H9 (cell line): ENCODE data around the gene SOS1. TPM values are rescaled to one million over a fixed set of nuclear protein-coding genes. Genes with fewer than 3 reads are reported as not detected.

Source experiments
- DNase-seq: peaks from one replicate; pipeline ENCODE4 v3.0.0-alpha.2; 2017
- H2AFZ ChIP-seq: one replicate; pipeline ENCODE4 v1.6.1; 2013; ENCODE audit warnings: mild to moderate bottlenecking, low read length, control low read depth, moderate library complexity
- H2AK5ac ChIP-seq: 2 replicates; pipeline ENCODE4 v1.6.1; 2013; ENCODE audit warnings: low read length, control low read depth, mixed read lengths; ENCODE audit not compliant: insufficient read length
- H2BK120ac ChIP-seq: one replicate; pipeline ENCODE4 v1.6.1; 2013; ENCODE audit warnings: low read depth, mild to moderate bottlenecking, low read length, control low read depth, inconsistent platforms; ENCODE audit not compliant: poor library complexity, severe bottlenecking
- H2BK12ac ChIP-seq: 2 replicates; pipeline ENCODE4 v1.6.1; 2013; ENCODE audit warnings: low read length, control low read depth, mixed read lengths, low read depth; ENCODE audit not compliant: insufficient read length
- H2BK15ac ChIP-seq: 2 replicates; pipeline ENCODE4 v1.6.1; 2013; ENCODE audit warnings: low read depth, low read length, control low read depth
- H2BK20ac ChIP-seq: one replicate; pipeline ENCODE4 v1.6.1; 2013; ENCODE audit warnings: low read depth, mild to moderate bottlenecking, low read length, control low read depth, inconsistent platforms; ENCODE audit not compliant: poor library complexity, severe bottlenecking
- H2BK5ac ChIP-seq: 2 replicates; pipeline ENCODE4 v1.6.1; 2013; ENCODE audit warnings: low read length, control low read depth, mixed read lengths; ENCODE audit not compliant: insufficient read length
- H3K14ac ChIP-seq: 2 replicates; pipeline ENCODE4 v1.6.1; 2013; ENCODE audit warnings: low read length, control low read depth; ENCODE audit not compliant: insufficient read depth
- H3K18ac ChIP-seq: 2 replicates; pipeline ENCODE4 v1.6.1; 2013; ENCODE audit warnings: low read depth, mild to moderate bottlenecking, mixed read lengths, low read length, control low read depth; ENCODE audit not compliant: insufficient read length
- H3K23ac ChIP-seq: 2 replicates; pipeline ENCODE4 v1.6.1; 2013; ENCODE audit warnings: low read length, control low read depth, mixed read lengths, low read depth; ENCODE audit not compliant: insufficient read length
- H3K23me2 ChIP-seq: 2 replicates; pipeline ENCODE4 v1.6.1; 2013; ENCODE audit warnings: low read depth, mild to moderate bottlenecking, mixed read lengths, low read length, control low read depth; ENCODE audit not compliant: insufficient read length, poor library complexity, severe bottlenecking
- H3K27ac ChIP-seq: 2 replicates; pipeline ENCODE4 v1.5.1; 2013; ENCODE audit warnings: low read length, control low read depth, mixed read lengths, low read depth; ENCODE audit not compliant: insufficient read length
- H3K27me3 ChIP-seq: 2 replicates; pipeline ENCODE4 v1.6.1; 2013; ENCODE audit warnings: low read length, control low read depth, inconsistent platforms; ENCODE audit not compliant: insufficient read depth
- H3K4ac ChIP-seq: 2 replicates; pipeline ENCODE4 v1.6.1; 2013; ENCODE audit warnings: low read depth, mild to moderate bottlenecking, control low read depth, inconsistent platforms, low read length, moderate library complexity
- H3K4me1 ChIP-seq: 2 replicates; pipeline ENCODE4 v1.6.1; 2013; ENCODE audit warnings: low read length, control low read depth, inconsistent platforms; ENCODE audit not compliant: insufficient read depth
- H3K4me2 ChIP-seq: 2 replicates; pipeline ENCODE4 v1.6.1; 2013; ENCODE audit warnings: low read length, control low read depth, mixed read lengths; ENCODE audit not compliant: insufficient read length, insufficient read depth
- H3K56ac ChIP-seq: 2 replicates; pipeline ENCODE4 v1.6.1; 2013; ENCODE audit warnings: low read depth, mild to moderate bottlenecking, mixed read lengths, low read length, control low read depth; ENCODE audit not compliant: insufficient read length
- H3K79me1 ChIP-seq: 2 replicates; pipeline ENCODE4 v1.6.1; 2013; ENCODE audit warnings: low read depth, mild to moderate bottlenecking, moderate library complexity, low read length, control low read depth, inconsistent platforms; ENCODE audit not compliant: insufficient read depth, poor library complexity, severe bottlenecking
- H3K79me2 ChIP-seq: 2 replicates; pipeline ENCODE4 v1.6.1; 2013; ENCODE audit warnings: low read length, control low read depth, inconsistent platforms; ENCODE audit not compliant: insufficient read depth
- H3K9ac ChIP-seq: 2 replicates; pipeline ENCODE4 v1.6.1; 2013; ENCODE audit warnings: low read length, control low read depth, mixed read lengths; ENCODE audit not compliant: insufficient read length; ENCODE audit errors: extremely low read depth
- H3K9me3 ChIP-seq: one replicate; pipeline ENCODE4 v1.6.1; 2013; ENCODE audit warnings: low read depth, low read length, inconsistent platforms; ENCODE audit not compliant: control insufficient read depth
- H3T11ph ChIP-seq: one replicate; pipeline ENCODE4 v1.6.1; 2013; ENCODE audit warnings: mild to moderate bottlenecking, low read length, control low read depth, inconsistent platforms
- H4K20me1 ChIP-seq: one replicate; pipeline ENCODE4 v1.6.1; 2013; ENCODE audit not compliant: control insufficient read depth, insufficient read length, insufficient read depth
- H4K5ac ChIP-seq: 2 replicates; pipeline ENCODE4 v1.6.1; 2013; ENCODE audit warnings: low read depth, mild to moderate bottlenecking, mixed read lengths, low read length, control low read depth; ENCODE audit not compliant: insufficient read length
- H4K8ac ChIP-seq: replicated peaks from 2 replicates; pipeline ENCODE4 v1.6.1; 2013; ENCODE audit warnings: low read length, control low read depth, mixed read lengths, low read depth; ENCODE audit not compliant: insufficient read length
- H4K91ac ChIP-seq: 2 replicates; pipeline ENCODE4 v1.6.1; 2013; ENCODE audit warnings: low read depth, mild to moderate bottlenecking, moderate library complexity, mixed read lengths, low read length, control low read depth; ENCODE audit not compliant: insufficient read length
- H3K27ac Mint-ChIP-seq, 3 experiments: 2 replicates in 2 of 3; 3 replicates in 1 of 3; pipeline ENCODE4 v1.8.0; 2020 to 2021; ENCODE audit warnings: mixed read lengths in 3 of 3, mild to moderate bottlenecking in 1 of 3, moderate library complexity in 1 of 3
- H3K27me3 Mint-ChIP-seq: 2 replicates; pipeline ENCODE4 v1.8.0; 2021; ENCODE audit warnings: low read depth, mild to moderate bottlenecking, moderate library complexity, mixed read lengths
- H3K36me3 Mint-ChIP-seq, 3 experiments: 2 replicates in 2 of 3; 3 replicates in 1 of 3; pipeline ENCODE4 v1.8.0; 2020 to 2021; ENCODE audit warnings: low read depth in 3 of 3, mixed read lengths in 3 of 3; ENCODE audit not compliant: insufficient read depth in 1 of 3
- H3K4me1 Mint-ChIP-seq, 2 experiments: 2 replicates each; pipeline ENCODE4 v1.8.0; 2020; ENCODE audit warnings: mixed read lengths in 2 of 2
- H3K4me3 Mint-ChIP-seq, 2 experiments: 2 replicates in 1 of 2; 3 replicates in 1 of 2; pipeline ENCODE4 v1.8.0; 2020 to 2021; ENCODE audit warnings: mild to moderate bottlenecking in 2 of 2, mixed read lengths in 2 of 2, moderate library complexity in 1 of 2
- H3K9me3 Mint-ChIP-seq, 2 experiments: 2 replicates in 1 of 2; 3 replicates in 1 of 2; pipeline ENCODE4 v1.8.0; 2020; ENCODE audit warnings: mild to moderate bottlenecking in 2 of 2, mixed read lengths in 2 of 2, moderate library complexity in 1 of 2
- WGBS: extraction: QIAGEN DNeasy Blood & Tissue Kit; methylation state at CpG from one replicate; pipeline ENCODE4 v1.1.7; 2013; ENCODE audit warnings: missing lambda C conversion rate, low lambda C conversion rate, mixed read lengths; ENCODE audit not compliant: insufficient read length; ENCODE audit errors: extremely low coverage; 5-methylcytosine and 5-hydroxymethylcytosine counted together
- total RNA-seq: library from RNA; stranded (reverse); gene quantifications from 2 replicates; pipeline ENCODE4 v1.2.1, GENCODE V29; 2021
- TF ChIP-seq, protein P1 (sequence below): fragments of 200-600 bp; sonication (generic); conservative IDR thresholded peaks from 3 replicates; pipeline ENCODE4 v1.8.0; 2021; ENCODE audit warnings: antibody characterized with exemption, mild to moderate bottlenecking

SOS1 gene
- total RNA-seq, 1 experiment from 2014 or later, result 35.8 TPM

DNA sequence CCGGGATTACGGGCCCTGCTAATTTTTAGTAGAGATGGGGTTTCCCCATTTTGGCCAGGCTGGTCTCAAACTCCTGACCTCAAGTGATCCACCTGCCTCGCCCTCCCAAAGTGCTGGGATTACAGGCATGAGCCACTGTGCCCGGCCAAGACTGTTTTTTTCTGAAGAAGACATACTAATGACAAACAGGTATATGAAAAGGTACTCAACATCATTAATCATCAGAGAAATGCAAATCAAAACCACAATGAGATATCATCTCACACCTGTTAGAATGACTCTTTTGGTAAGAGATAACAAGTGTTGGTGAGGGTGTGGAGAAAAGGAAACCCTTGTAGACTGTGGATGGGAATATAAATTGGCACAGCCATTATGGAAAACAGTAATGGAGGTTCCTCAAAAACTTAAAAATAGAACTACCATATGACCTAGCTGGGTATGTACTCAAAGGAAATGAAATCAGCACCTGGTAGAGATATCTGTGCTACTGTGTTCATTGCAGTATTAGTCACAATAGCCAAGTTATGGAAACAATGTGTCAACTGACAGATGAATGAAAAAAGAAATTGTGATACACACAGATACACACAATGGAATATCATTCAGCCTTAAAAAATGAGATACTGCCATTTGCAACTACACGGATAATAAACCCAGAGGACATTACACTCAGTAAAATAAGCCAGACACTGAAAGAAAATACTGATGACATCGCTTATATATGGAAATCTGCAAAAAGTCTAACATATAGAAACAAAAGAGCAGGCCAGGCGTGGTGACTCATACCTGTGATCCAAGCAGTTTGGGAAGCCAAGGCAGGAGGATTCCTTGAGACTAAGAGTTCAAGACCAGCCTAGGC, 20.8 kb downstream of the SOS1 start:
- H3K23me2 ChIP-seq, result no peaks in the 10 kb centered on the region
- H3K79me2 ChIP-seq, result peaks cover 9% of the 10 kb centered on the region; the same call in 1 of the 2 replicates
- no peaks in the 10 kb centered on the region for H3K27me3 Mint-ChIP-seq
- H4K91ac ChIP-seq, result no peak overlapping the region
- no peak overlapping the region for H3K23ac ChIP-seq
- H3K36me3 Mint-ChIP-seq, result no peaks in the 10 kb centered on the region; a peak in 1 of 7 replicates
- no peak overlapping the region for H4K8ac ChIP-seq
- no peak overlapping the region for H2BK120ac ChIP-seq
- no peak overlapping the region for H2AK5ac ChIP-seq
- no peaks in the 10 kb centered on the region for H3K27me3 ChIP-seq
- H3K4ac ChIP-seq, result no peak overlapping the region
- H3K18ac ChIP-seq, result no peak overlapping the region
- H3K9ac ChIP-seq, result no peak overlapping the region
- no peak for DNase-seq
- no peak overlapping the region for H2BK15ac ChIP-seq
- no peak overlapping the region for H2BK20ac ChIP-seq
- no peak overlapping the region for H4K5ac ChIP-seq
- no CpG with 5 or more reads among the region's 7 CpGs for WGBS
- H3K14ac ChIP-seq, result no peak overlapping the region
- no peak overlapping the region for H2AFZ ChIP-seq
- peaks cover 7 to 12% of the 10 kb centered on the region in 2 experiments for H3K4me1 Mint-ChIP-seq
- H2BK12ac ChIP-seq, result no peak overlapping the region
- H3K56ac ChIP-seq, result no peak overlapping the region
- H4K20me1 ChIP-seq, result no peaks in the 10 kb centered on the region
- no peak overlapping the region for H3K27ac ChIP-seq
- H3K4me2 ChIP-seq, result no peak overlapping the region
- H3K9me3 ChIP-seq, result no peaks in the 10 kb centered on the region
- H3K9me3 Mint-ChIP-seq, result no peaks in the 10 kb centered on the region
- no peak overlapping the region for H2BK5ac ChIP-seq
- no peaks in the 10 kb centered on the region for H3K4me1 ChIP-seq
- H3K27ac Mint-ChIP-seq, result no peak overlapping the region
- no peak overlapping the region for H3T11ph ChIP-seq
- TF ChIP-seq, protein P1, sequence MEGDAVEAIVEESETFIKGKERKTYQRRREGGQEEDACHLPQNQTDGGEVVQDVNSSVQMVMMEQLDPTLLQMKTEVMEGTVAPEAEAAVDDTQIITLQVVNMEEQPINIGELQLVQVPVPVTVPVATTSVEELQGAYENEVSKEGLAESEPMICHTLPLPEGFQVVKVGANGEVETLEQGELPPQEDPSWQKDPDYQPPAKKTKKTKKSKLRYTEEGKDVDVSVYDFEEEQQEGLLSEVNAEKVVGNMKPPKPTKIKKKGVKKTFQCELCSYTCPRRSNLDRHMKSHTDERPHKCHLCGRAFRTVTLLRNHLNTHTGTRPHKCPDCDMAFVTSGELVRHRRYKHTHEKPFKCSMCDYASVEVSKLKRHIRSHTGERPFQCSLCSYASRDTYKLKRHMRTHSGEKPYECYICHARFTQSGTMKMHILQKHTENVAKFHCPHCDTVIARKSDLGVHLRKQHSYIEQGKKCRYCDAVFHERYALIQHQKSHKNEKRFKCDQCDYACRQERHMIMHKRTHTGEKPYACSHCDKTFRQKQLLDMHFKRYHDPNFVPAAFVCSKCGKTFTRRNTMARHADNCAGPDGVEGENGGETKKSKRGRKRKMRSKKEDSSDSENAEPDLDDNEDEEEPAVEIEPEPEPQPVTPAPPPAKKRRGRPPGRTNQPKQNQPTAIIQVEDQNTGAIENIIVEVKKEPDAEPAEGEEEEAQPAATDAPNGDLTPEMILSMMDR, result no peak
- peaks cover 2% of the 10 kb centered on the region for H3K79me1 ChIP-seq
- no peak overlapping the region for H3K4me3 Mint-ChIP-seq
